Mammary epithelial cell (primary cell): Measurements from ENCODE around the gene ASB1.

Experiments used
- EZH2 ChIP-seq: IDR thresholded peaks from 2 replicates; pipeline ENCODE4 v1.6.1; 2012; ENCODE audit warnings: low read length, inconsistent platforms, borderline replicate concordance
- TF ChIP-seq, protein P1 (sequence below), 2 donors: IDR thresholded peaks in 1 of 2; conservative IDR thresholded peaks in 1 of 2; 2 replicates each; pipeline ENCODE4 v1.5.1; 2011 to 2012; ENCODE audit warnings: inconsistent platforms in 2 of 2, low read length in 2 of 2, mild to moderate bottlenecking in 2 of 2, control low read depth in 1 of 2, low read depth in 1 of 2; ENCODE audit not compliant: insufficient read depth in 1 of 2; ENCODE audit errors: extremely low read depth in 1 of 2

DNA sequence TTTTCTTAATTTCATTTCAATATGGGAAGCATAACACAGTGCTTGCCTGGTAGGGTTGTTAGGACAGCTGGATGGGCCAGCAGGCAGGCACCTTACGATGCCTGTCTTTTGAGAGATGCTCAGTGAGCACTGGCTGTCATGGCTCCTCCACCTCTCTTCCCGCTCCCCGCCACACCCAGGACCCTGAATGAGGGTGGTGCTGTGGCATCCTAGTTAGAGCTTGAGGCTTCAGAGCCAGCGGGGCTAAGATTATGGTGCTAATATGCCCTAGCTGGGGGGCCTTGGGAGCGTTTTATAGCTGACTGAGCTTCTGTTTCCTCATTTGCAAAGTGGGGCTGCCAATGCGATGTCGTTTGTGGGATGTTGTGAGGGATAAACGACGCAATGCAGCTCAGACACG lies 37.7 kb downstream of the ASB1 start:
- TF ChIP-seq, protein P1, sequence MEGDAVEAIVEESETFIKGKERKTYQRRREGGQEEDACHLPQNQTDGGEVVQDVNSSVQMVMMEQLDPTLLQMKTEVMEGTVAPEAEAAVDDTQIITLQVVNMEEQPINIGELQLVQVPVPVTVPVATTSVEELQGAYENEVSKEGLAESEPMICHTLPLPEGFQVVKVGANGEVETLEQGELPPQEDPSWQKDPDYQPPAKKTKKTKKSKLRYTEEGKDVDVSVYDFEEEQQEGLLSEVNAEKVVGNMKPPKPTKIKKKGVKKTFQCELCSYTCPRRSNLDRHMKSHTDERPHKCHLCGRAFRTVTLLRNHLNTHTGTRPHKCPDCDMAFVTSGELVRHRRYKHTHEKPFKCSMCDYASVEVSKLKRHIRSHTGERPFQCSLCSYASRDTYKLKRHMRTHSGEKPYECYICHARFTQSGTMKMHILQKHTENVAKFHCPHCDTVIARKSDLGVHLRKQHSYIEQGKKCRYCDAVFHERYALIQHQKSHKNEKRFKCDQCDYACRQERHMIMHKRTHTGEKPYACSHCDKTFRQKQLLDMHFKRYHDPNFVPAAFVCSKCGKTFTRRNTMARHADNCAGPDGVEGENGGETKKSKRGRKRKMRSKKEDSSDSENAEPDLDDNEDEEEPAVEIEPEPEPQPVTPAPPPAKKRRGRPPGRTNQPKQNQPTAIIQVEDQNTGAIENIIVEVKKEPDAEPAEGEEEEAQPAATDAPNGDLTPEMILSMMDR (conservative IDR thresholded peaks at IDR 0.05 in 1 of 2, IDR thresholded peaks at IDR 0.05 in 1 of 2; ENCODE audit: extremely low read depth in 1 of 2, insufficient read depth in 1 of 2, low read depth in 1 of 2, low read length in 2 of 2), result no peak
- TF ChIP-seq EZH2, result no peak
